Endothelial cell of umbilical vein (primary cell): ENCODE data around the gene C10orf143. TPM values are rescaled to one million over a fixed set of nuclear protein-coding genes. Genes with fewer than 3 reads are reported as not detected.

Experiments
- BruUV-seq: library from RNA; stranded (reverse); fragments of 400-500 nt; replicated peaks from 2 replicates; lab custom pipeline; 2021; lab: Mats Ljungman, UMichigan
- CTCF ChIA-PET: fragments of 300-600, 350-600 bp; sonication (Branson Sonifier 250); formaldehyde crosslinking; loops from one replicate; lab custom pipeline; 2021; ENCODE audit warnings: antibody characterized with exemption, inconsistent platforms; lab: Charles Lee
- POLR2A ChIA-PET: fragments of 300-600, 350-600 bp; sonication (Branson Sonifier 250); formaldehyde crosslinking; loops from one replicate; lab custom pipeline; 2021; ENCODE audit warnings: antibody characterized with exemption, inconsistent platforms; lab: Charles Lee
- DNase-seq: peaks from one replicate; pipeline ENCODE4 v3.0.0-alpha.2; 2011; ENCODE audit warnings: low read depth, low spot score
- FAIRE-seq: peaks from 2 replicates; lab custom pipeline; 2011; peaks lifted over from hg19 to GRCh38; lab: Jason Lieb, UNC
- H2AFZ ChIP-seq: 2 replicates; pipeline ENCODE4 v1.6.0; 2012; ENCODE audit warnings: low read depth, low read length, control low read depth, inconsistent platforms
- H3K27ac ChIP-seq: 2 replicates; pipeline ENCODE4 v1.5.1; 2011; ENCODE audit warnings: low read depth, mild to moderate bottlenecking, control low read depth, low read length, moderate library complexity; ENCODE audit not compliant: insufficient read depth
- H3K27me3 ChIP-seq, 2 experiments: 2 replicates each; pipeline versions ENCODE4 v1.6.0 to v1.6.1; 2011; ENCODE audit warnings: low read length in 2 of 2, mixed read lengths in 1 of 2; ENCODE audit not compliant: control insufficient read depth in 2 of 2, insufficient read depth in 2 of 2
- H3K36me3 ChIP-seq, 2 experiments: 2 replicates in 1 of 2; 3 replicates in 1 of 2; pipeline ENCODE4 v1.5.1; 2011; ENCODE audit warnings: low read length in 2 of 2, mild to moderate bottlenecking in 1 of 2, moderate library complexity in 1 of 2; ENCODE audit not compliant: control insufficient read depth in 2 of 2, insufficient read depth in 2 of 2; ENCODE audit errors: extremely low read depth in 1 of 2
- H3K4me1 ChIP-seq: 3 replicates; pipeline ENCODE4 v1.5.1; 2011; ENCODE audit warnings: mild to moderate bottlenecking, low read length; ENCODE audit not compliant: control insufficient read depth, insufficient read depth; ENCODE audit errors: extremely low read depth
- H3K4me2 ChIP-seq: 2 replicates; pipeline ENCODE4 v1.6.1; 2011; ENCODE audit warnings: low read length, control low read depth, mixed read lengths; ENCODE audit not compliant: insufficient read depth
- H3K4me3 ChIP-seq, 3 experiments: fragments of 200-600 bp in 1 of 3; sonication (generic), shearing (Covaris generic) in 1 of 3; replicated peaks in 1 of 3; 2 replicates each; pipeline ENCODE4 v1.5.1; 2011 to 2016; ENCODE audit warnings: control low read depth in 3 of 3, low read length in 3 of 3, mild to moderate bottlenecking in 2 of 3, inconsistent platforms in 1 of 3, low read depth in 1 of 3, moderate library complexity in 1 of 3; ENCODE audit not compliant: insufficient read depth in 1 of 3
- H3K79me2 ChIP-seq: 2 replicates; pipeline ENCODE4 v1.6.0; 2012; ENCODE audit warnings: low read length, inconsistent platforms; ENCODE audit not compliant: control insufficient read depth, insufficient read depth
- H3K9ac ChIP-seq: replicated peaks from 2 replicates; pipeline ENCODE3; 2011; ENCODE audit warnings: low read length, control low read depth; ENCODE audit not compliant: insufficient read depth; ENCODE audit errors: extremely low read depth
- H3K9me1 ChIP-seq: replicated peaks from 3 replicates; pipeline ENCODE4 v1.6.0; 2011; ENCODE audit warnings: mild to moderate bottlenecking, low read length; ENCODE audit not compliant: control insufficient read depth, insufficient read depth; ENCODE audit errors: extremely low read depth
- H3K9me3 ChIP-seq: replicated peaks from 2 replicates; pipeline ENCODE4 v1.5.1; 2012; ENCODE audit warnings: low read length, inconsistent platforms; ENCODE audit not compliant: control insufficient read depth, insufficient read depth
- H4K20me1 ChIP-seq: replicated peaks from 2 replicates; pipeline ENCODE3; 2011; ENCODE audit warnings: mild to moderate bottlenecking, low read length; ENCODE audit not compliant: control insufficient read depth, insufficient read depth; ENCODE audit errors: extremely low read depth
- CTCF ChIP-seq, 2 donors: IDR thresholded peaks; 1 replicate in 1 of 2; 2 replicates in 1 of 2; pipeline ENCODE4 v1.5.1; 2011; ENCODE audit warnings: low read length in 2 of 2, mild to moderate bottlenecking in 2 of 2, moderate library complexity in 2 of 2, control low read depth in 1 of 2, inconsistent platforms in 1 of 2, low read depth in 1 of 2; ENCODE audit not compliant: insufficient read depth in 1 of 2; ENCODE audit errors: extremely low read depth in 1 of 2
- EZH2 ChIP-seq: IDR thresholded peaks from 2 replicates; pipeline ENCODE4 v1.6.1; 2012; ENCODE audit warnings: borderline replicate concordance, low read depth, mild to moderate bottlenecking, moderate library complexity, low read length, inconsistent platforms; ENCODE audit not compliant: severe bottlenecking
- GATA2 ChIP-seq: IDR thresholded peaks from 2 replicates; pipeline ENCODE4 v1.7.0; 2011; ENCODE audit warnings: low read depth, mild to moderate bottlenecking, moderate library complexity, mixed read lengths, low read length; ENCODE audit not compliant: insufficient read length, insufficient read depth
- MAX ChIP-seq: IDR thresholded peaks from 2 replicates; pipeline ENCODE4 v1.6.1; 2011; ENCODE audit not compliant: insufficient read depth, insufficient read length
- MYC ChIP-seq: IDR thresholded peaks from one replicate; pipeline ENCODE4 v1.6.1; 2011; ENCODE audit warnings: mild to moderate bottlenecking, low read depth, low read length
- POLR2A ChIP-seq: IDR thresholded peaks from 2 replicates; pipeline ENCODE4 v1.6.1; 2012; ENCODE audit warnings: low read depth, mild to moderate bottlenecking, control low read depth, low read length
- POLR2AphosphoS5 ChIP-seq: IDR thresholded peaks from 2 replicates; pipeline ENCODE4 v1.6.1; 2012; ENCODE audit warnings: low read depth, mild to moderate bottlenecking, control low read depth, low read length, moderate library complexity; ENCODE audit not compliant: insufficient read depth
- dilution Hi-C: fragments of 300-500 bp; cut with MboI; formaldehyde crosslinking; loops from one replicate; pipeline ENCODE4 v1.15.0; 2019; ENCODE audit warnings: low sequenced_read_pairs; ENCODE audit not compliant: extremely low pct_ligation_motif_present
- intact Hi-C: fragments of 100-400 bp; cut with micrococcal nuclease; formaldehyde crosslinking; loops from one replicate; pipeline ENCODE4 v1.10.0; 2022
- polyA plus RNA-seq, 4 experiments: library from polyadenylated mRNA; depleted of rRNA in 3 of 4; stranded (reverse) in 3 of 4; unstranded in 1 of 4; fragments of >200 nt; gene quantifications; 2 replicates each; pipeline versions ENCODE4 v1.2.1 to v1.2.3, GENCODE V29; 2011 to 2012; ENCODE audit warnings: missing spikeins in 1 of 4
- total RNA-seq: library from RNA; stranded (reverse); gene quantifications from 2 replicates; pipeline ENCODE4 v1.2.3, GENCODE V29; 2021

C10orf143 gene
- total and polyA plus RNA-seq, 2 donors (not counting 3 experiments of a cell fraction or from before 2014, with no cell fraction given): 0.26 to 0.44 TPM

- Histone ChIP-seq H2AFZ (no peak overlapping the region), H3K4me3 (no peak overlapping the region), H3K4me1 (no peaks in the 10 kb centered on the region), H3K27me3 (no peaks in the 10 kb centered on the region), H3K9ac (no peak overlapping the region), H3K4me2 (no peak overlapping the region), H3K9me3 (no peaks in the 10 kb centered on the region), H3K36me3 (no peaks in the 10 kb centered on the region), H3K79me2 (no peaks in the 10 kb centered on the region), H3K27ac (no peak overlapping the region), H4K20me1 (no peaks in the 10 kb centered on the region), H3K9me1 (no peaks in the 10 kb centered on the region)
- no peak for DNase-seq
- TF ChIP-seq MAX (no peak), POLR2AphosphoS5 (no peak), GATA2 (no peak), CTCF (IDR thresholded peaks at IDR 0.05; ENCODE audit: extremely low read depth in 1 of 2, insufficient read depth in 1 of 2, low read depth in 1 of 2, low read length in 2 of 2) (no peak), POLR2A (no peak), MYC (no peak), EZH2 (no peak)
- intact Hi-C loops (no loop called here), dilution Hi-C loops (no loop called here)
- BruUV-seq: no TSS peak
- ChIA-PET POLR2A (no interaction called here), CTCF (no interaction called here)
- no peak for FAIRE-seq
Measured at GRCh38 chr10:130025811-130026485, 84.7 kb downstream of the C10orf143 start.
